HG02973 (cell line): ENCODE measurements around the gene IGSF1.
"Not testable (repeated sequence)": the region's sequence is repeated elsewhere in the genome, so short reads cannot be mapped to it uniquely, and the experiment has no call there.

Source experiments
- ATAC-seq: cut with Tn5 transposase; IDR thresholded peaks from one replicate; pipeline ENCODE4 v1.9.1; 2021; ENCODE audit warnings: moderate library complexity; ENCODE audit not compliant: unreplicated experiment

IGSF1 gene

DNA sequence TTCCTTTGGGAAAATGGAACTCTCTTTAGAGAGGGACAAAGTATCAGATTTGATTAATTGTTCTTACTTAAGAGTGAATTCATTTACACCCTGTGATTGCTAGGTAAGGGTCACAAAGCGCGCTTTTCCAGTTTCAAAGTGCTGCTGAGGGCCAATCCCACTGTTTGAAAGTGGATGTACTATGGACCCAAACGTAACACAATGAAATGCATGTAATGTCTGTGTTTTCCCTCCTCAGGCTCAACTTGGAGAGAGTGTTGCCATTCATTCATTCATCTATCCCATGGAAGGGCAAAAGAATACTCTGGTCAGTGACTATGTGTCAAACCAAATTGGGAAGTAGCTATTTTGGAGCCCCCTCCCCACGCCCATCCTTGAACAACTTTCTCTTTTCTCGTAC lies 16.1 kb downstream of the IGSF1 start:
- no peak for ATAC-seq

DNA sequence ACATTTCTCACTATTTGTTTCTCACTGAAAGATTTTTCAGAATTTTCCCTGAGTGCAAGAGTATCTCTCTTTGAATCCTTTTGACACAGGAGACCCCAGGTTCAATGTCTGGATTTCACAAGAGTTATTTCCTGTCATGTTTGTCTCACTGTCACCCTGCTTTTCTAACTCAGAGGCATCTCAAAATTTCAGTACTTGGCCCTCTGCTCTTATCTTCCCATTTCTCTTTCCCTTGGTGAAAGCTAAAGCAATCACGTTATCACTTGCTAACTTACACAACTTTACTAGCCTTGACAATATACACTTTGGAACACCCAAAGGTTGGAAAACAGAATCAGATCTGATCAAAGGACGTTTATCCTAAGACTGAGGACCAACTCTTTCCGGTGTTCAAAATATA lies 17.3 kb downstream of the IGSF1 start:
- ATAC-seq: no peak

DNA sequence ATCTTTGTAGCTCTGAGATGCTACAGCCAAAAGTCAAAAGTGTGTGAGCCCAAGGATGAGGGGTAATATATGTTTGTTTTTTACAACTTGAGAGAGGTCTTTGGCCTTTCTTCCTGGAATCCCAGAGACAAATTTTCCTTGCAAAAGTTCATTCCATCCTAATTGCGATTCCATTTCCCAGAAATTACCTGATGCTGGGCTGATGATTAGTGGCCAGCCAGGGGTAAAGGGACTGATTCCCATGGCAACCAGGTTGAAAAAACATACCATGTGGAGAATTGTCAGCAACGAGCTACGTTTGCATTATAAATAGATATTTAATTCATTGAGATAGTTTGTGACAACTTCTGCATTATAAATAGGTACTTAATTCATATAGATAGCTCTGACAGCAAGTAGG lies 17.8 kb downstream of the IGSF1 start:
- ATAC-seq: no peak

DNA sequence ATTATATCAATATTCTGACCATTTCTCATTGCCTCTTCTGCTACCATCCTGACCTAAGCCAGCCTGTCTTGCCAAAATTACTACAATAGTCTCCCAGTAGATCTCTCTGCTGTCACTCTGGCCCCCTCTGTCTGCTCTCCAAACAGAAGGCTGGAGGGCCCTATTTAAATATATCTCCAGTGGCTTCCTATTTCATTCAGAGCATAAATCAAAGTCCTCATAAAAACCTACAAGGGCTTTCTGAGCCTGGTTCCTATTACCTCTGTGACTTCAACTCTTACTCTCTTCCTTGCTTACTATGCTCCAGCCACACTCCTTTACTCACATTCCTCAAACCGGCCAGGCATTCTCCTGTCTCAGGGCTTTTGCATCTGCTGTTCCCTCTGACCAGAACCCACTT lies 19.0 kb downstream of the IGSF1 start:
- ATAC-seq: no peak

DNA sequence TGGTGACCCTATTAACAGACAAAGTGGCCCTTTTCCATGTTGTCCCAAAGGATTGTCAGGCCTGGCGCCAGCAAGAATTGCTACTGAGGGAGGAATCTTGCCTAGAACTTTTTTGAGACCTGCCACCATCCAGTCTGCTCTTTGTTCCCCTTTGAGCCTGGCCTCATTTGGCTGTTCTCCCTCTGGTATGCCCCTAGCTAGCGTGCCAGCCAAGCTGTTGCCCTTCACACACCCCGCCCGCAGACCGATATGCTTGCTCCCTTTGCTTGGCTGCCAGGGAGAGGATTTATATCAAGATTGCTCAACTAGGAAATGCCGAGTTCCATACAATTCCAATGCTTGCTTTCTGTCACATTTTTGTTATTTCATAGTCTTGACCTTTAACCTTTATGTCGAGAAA lies 24.4 kb downstream of the IGSF1 start:
- ATAC-seq: no peak

DNA sequence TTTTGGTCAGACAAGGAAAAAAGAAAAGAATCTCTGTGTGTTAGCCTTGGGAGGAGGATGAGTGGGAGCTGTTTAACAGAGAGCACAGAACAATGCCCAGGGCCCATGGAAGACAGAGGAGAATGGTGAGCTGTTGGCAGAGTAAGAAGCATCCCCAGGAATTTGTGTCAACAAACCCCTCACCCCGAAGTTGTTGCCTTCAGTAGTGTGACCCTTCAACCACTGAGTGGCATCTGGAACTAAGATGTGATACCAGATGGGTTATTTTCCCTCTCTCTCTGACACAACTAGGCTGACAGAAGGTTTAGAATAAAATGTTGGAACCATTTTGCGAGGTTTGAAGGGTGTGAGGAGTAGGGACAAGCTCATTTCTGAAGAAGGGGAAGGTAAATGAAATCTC lies 25.1 kb downstream of the IGSF1 start:
- ATAC-seq: no peak

DNA sequence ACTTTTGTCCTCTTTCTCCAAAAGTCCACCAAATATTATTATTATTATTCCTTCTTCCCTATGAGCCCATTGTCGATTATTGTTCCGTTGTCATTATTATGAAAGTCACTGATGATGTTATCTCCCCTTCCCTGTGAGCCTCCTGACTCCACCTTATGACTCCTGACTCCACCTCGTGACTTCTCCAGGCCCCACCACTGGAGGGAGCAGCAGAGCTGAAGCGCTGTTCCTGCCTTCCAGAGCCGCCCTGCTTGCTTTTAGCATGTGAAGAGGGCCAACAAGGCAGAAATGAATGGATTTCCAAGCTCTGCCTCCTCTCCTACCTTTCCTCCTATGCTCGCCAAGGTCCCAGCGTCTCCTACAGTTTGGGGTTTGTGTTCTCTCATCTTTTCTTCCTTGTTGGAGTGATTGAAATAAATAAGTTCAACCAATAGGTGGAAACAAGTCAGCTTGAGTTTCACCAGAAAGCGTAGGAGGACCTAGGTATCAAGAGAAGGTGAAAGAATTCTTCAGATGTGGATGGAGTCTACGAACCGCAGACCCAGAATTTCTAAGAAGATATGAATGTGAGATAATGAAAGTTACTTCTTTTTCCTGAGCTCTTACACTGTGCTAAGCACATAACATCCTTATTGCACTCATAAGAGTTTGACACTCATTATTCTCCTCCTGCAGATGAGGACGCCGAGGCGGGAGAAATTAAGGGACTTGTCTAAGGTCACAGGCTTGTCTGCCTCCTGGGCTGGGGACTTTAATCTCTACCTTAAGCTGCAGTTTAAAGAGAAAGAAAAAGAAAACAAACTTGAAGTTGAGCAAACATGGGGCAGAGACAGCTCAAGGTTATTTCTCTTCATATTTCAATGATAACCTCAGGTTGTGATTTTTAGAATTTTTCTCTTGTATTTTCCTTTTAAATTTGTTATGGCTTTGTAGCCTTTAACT lies 26.1 kb downstream of the IGSF1 start:
- ATAC-seq: no peak

DNA sequence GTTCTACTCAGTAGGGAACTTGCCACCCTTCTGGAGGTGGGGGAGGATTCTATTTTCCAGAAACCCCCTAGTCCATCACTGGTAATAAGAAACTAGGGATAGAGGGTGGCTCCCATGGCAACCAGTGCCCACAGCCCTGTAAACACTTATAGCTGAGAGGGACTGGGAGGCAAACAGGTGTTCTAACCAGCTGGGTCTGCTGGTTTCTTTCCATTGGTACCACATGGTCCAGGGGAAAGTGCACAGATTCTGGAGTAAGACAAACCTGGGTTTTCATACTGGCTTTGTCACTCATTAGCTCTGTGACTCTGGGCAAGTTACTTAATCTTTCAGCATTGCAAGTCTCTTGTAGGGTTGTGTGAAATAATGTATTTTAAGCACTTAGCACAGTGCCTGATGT lies 26.9 kb downstream of the IGSF1 start:
- ATAC-seq: no peak

DNA sequence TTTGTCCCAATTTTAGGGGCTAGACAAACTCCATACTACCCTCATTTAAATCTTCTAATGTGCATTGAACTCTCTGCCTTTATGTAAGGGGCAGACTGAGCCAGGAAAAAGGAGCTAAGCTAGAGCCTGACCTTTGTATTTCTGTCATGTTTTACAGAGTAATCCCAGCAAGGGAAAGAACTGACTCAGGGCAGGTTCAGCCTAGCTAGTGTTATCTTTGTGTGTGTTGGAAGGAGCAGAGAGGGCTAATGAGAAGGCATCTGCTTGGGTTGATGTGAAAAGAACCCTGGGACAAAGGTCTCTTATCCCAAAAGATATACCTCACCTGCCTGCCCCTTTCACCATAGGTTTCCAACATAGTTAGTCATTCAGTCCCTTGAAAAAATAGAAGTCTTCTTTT lies 31.7 kb downstream of the IGSF1 start:
- ATAC-seq: no peak

DNA sequence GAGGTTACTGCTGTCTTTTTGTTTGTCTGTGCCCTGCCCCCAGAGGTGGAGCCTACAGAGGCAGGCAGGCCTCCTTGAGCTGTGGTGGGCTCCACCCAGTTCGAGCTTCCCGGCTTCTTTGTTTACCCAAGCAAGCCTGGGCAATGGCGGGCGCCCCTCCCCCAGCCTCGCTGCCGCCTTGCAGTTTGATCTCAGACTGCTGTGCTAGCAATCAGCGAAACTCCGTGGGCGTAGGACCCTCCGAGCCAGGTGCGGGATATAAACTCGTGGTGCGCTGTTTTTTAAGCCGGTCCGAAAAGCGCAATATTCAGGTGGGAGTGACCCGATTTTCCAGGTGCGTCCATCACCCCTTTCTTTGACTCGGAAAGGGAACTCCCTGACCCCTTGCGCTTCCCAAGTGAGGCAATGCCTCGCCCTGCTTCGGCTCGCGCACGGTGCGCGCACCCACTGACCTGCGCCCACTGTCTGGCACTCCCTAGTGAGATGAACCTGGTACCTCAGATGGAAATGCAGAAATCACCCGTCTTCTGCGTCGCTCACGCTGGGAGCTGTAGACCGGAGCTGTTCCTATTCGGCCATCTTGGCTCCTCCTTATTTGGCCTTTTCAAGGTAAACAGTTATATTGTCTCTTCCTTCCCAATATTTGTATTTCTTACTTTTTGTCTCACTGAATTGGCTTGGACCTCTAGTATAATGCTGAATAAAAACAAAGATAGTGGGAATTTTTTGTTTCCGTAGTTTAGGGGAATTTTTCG lies 37.9 kb downstream of the IGSF1 start:
- ATAC-seq: not testable (repeated sequence)

DNA sequence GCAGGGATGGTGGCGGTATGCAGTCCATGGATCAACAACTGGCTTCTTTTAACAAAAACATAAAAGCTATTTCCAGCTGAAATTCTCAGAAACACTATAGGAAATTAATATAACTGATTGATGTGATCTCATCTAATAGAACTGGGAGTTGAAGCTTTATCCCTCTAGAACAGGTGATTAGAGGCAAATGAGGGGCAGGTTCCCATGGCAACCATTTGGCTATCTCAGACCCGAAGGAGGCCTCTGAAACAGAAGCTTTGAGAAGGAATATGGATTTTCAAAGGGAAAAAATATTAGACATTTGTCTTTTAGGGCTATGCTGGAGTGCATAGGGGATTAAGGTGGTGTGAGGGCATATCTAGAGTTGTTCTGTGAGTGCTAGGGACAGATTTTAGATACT lies 50.0 kb downstream of the IGSF1 start:
- ATAC-seq: no peak

DNA sequence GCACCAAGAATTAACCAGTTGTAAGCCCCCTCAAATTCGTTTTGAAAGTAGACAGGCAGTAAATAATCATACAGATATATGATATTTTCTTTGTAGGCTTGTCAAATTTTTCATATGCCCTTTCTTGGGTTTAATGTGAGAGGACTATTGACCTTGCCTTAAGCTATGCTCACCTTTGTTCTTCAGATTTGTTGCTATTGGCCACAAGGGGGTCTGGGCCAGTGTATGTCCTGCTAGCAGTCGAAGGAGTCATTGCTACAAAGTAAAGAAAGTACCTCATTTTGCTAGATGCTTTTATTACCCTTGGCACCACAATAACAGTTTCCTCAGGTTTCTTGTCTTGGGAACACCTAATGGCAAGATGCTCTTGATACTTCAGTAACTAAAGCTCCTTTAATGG lies 51.7 kb downstream of the IGSF1 start:
- no peak for ATAC-seq

DNA sequence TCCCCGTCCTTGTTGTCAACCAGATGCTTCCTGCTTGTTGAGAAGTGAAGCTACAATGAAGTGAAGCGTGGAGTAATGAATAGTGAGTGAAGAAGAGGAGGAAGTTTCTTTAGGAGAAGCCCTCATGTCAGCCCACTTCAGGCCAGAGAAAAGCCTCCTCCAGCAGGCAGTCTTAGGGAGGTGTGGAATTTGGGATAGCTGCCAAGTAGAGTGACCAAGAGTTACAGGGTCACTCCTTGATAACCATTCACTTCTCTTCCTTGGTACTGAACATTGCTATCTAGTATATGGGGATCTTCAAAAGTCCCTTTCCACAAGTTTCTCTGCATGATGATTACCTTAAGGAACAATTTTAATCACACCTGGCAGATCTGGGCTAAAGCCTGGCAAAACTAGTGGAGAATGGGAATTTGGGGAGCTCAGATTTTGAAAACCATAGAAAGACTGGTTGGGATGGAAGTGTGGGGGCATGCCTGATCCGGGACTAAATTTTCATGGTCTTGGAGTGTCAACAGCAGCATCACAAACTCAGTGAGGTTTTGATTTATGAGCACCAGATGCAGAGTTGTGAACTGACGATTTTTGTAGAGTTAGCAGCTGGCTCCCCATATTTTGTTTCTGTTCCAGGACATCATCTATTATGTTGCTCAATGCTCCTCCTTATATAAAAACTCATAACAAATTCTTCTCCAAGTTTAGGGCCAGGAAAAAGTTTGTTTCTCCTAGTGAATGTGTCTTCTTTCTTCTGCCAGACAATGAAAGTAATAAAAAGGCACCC lies 53.1 kb downstream of the IGSF1 start:
- ATAC-seq: no peak

DNA sequence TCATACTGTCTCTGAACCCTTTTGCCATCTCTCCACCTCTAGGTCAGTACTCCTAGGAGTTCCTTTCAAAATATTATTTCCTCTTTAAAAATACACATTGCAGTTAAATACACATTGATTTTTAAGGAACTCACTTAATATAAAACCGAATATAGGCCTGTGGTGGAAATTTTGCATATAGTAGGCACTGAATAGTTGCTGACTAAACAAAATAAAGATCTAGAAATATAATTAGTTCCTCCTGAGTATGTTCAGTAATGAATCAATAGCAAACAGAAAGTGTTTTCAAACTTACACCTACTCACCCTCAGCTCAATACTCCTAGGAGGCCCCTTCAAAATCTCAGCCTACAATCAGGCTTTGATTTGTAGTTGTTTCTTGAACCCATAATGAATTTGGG lies 61.5 kb downstream of the IGSF1 start:
- ATAC-seq: no peak

DNA sequence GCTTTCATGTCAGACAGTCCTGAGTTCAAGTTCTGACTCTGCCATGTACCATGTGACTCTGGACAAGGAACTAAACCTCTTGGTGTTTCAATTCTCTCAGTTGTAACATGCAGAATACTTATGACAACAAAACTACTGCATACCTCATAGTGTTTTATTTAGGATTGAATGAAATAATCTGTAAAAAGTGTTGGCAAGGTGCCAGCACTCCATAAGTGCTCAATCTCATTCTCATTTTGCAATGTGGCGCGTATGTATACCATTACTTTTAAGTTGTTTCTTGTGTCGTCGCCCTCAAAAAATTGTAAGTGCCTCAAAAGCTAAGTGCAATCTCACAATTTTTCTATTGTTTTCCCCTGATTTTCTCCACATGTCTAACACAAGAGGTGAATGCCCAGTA lies 62.5 kb downstream of the IGSF1 start:
- ATAC-seq: no peak

DNA sequence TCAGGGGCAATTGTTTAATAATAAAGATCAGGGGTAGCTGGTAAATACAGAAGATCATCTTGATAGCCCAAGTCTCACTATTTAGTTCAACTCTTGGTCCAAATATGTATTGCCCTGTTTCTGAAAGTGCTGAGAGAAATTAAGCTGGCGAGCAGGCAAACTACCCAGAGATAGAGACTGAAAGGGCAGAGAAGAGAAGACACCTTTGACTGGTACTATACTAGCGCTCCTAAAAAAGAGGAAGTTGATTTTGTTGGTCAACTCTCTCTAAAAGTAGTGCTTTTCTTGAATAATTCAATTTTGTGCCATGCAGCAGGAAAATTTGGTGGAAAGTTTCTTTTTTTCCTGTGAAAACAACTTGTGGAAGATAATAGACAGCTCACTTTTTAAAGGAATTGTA lies 64.0 kb downstream of the IGSF1 start:
- ATAC-seq: no peak
